Kidney (tissue), 14 donors: ENCODE data around the gene ANGPTL8. TPM values are rescaled to one million over a fixed set of nuclear protein-coding genes. Genes with fewer than 3 reads are reported as not detected.

Source experiments
- DNase-seq, 5 donors: peaks; one replicate each; pipeline ENCODE4 v3.0.0-alpha.2; 2013 to 2020
- FAIRE-seq: peaks from 2 replicates; lab custom pipeline; 2012; peaks lifted over from hg19 to GRCh38; lab: Jason Lieb, UNC
- H3K27ac ChIP-seq, 2 donors: one replicate each; pipeline ENCODE4 v1.7.0; 2013; ENCODE audit warnings: low read depth in 2 of 2, low read length in 2 of 2, inconsistent platforms in 1 of 2
- H3K27me3 ChIP-seq: one replicate; pipeline ENCODE4 v1.7.1; 2013; ENCODE audit warnings: low read length, inconsistent platforms; ENCODE audit not compliant: control insufficient read depth, insufficient read depth
- H3K36me3 ChIP-seq, 3 donors: one replicate each; pipeline versions ENCODE4 v1.7.0 to v1.7.1; 2013; ENCODE audit warnings: low read length in 3 of 3, control low read depth in 1 of 3, inconsistent platforms in 1 of 3; ENCODE audit not compliant: insufficient read depth in 3 of 3, control insufficient read depth in 2 of 3
- H3K4me1 ChIP-seq, 3 donors: one replicate each; pipeline versions ENCODE4 v1.7.0 to v1.7.1; 2013; ENCODE audit warnings: low read length in 3 of 3, inconsistent platforms in 1 of 3, low read depth in 1 of 3; ENCODE audit not compliant: control insufficient read depth in 2 of 3, insufficient read depth in 2 of 3
- H3K4me3 ChIP-seq, 3 donors: one replicate each; pipeline versions ENCODE4 v1.7.0 to v1.8.1; 2013; ENCODE audit warnings: low read length in 3 of 3, control low read depth in 1 of 3, inconsistent platforms in 1 of 3
- H3K9ac ChIP-seq, 3 donors: one replicate each; pipeline versions ENCODE4 v1.7.0 to v1.7.1; 2013; ENCODE audit warnings: low read length in 3 of 3, control low read depth in 1 of 3, inconsistent platforms in 1 of 3
- H3K9me3 ChIP-seq, 3 donors: one replicate each; pipeline versions ENCODE4 v1.7.0 to v1.7.1; 2013; ENCODE audit warnings: low read length in 3 of 3, control low read depth in 1 of 3, inconsistent platforms in 1 of 3; ENCODE audit not compliant: control insufficient read depth in 2 of 3, insufficient read depth in 1 of 3
- intact Hi-C: fragments of 100-400 bp; cut with DNase I; formaldehyde crosslinking; loops from one replicate; pipeline ENCODE4 v1.11.1; 2022
- polyA plus RNA-seq: library from polyadenylated mRNA; stranded (reverse); fragments of 350-450 nt; fragmentation: Illumina TruSeq; extraction: RNeasy Lipid Tissue Mini Kit (QIAGEN cat#74804); gene quantifications from one replicate; pipeline ENCODE4 v1.2.3, GENCODE V29; 2014; ENCODE audit warnings: low read depth, low replicate concordance; ENCODE audit not compliant: insufficient read depth
- total RNA-seq: library from RNA; stranded (reverse); fragmentation: NEBNext Ultra II Directional; extraction: Animal tissue kit (Norgen Biotek cat#: 25700); gene quantifications from one replicate; pipeline ENCODE4 v1.2.1, GENCODE V29; 2021
- TF ChIP-seq, protein P1 (sequence below): IDR thresholded peaks from 3 replicates; pipeline ENCODE4 v1.5.1; 2012; ENCODE audit warnings: mild to moderate bottlenecking, moderate library complexity, borderline replicate concordance; ENCODE audit not compliant: insufficient read depth; ENCODE audit errors: extremely low read depth
- donor health status: control.
- donor health status: control.
- donor health status: control.
- donor health status: control.
- donor health status: control.
- donor health status: DM: yes; HTN: yes; CAD: no.
- donor health status: Normal renal cell carcinoma (clear cell type).

The ANGPTL8 gene
- total and polyA plus RNA-seq, 2 donors from 2014 or later: 1.3 to 1.9 TPM

DNA sequence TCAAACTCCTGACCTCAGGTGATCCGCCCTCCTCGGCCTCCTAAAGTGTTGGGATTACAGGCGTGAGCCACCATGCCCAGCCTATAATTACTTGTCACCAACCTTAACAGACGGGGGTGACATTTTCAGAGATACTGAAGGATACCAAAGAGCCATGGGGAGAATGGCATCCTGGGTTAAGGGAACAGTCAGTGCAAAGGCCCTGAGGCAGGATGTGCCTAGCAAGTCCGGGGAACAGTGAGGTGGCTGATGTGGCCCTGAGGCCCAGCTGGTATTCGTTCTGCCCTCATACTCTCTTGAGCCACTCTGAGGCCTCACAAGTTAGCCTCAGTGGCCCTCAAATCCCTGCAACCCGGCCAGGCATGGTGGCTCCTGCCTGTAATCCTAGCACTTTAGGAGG, 15.0 kb upstream of the ANGPTL8 start:
- FAIRE-seq (no peak), DNase-seq (no peak)
- intact Hi-C loops: no loop called here
- no peak overlapping the region for H3K9ac ChIP-seq
- TF ChIP-seq, protein P1, sequence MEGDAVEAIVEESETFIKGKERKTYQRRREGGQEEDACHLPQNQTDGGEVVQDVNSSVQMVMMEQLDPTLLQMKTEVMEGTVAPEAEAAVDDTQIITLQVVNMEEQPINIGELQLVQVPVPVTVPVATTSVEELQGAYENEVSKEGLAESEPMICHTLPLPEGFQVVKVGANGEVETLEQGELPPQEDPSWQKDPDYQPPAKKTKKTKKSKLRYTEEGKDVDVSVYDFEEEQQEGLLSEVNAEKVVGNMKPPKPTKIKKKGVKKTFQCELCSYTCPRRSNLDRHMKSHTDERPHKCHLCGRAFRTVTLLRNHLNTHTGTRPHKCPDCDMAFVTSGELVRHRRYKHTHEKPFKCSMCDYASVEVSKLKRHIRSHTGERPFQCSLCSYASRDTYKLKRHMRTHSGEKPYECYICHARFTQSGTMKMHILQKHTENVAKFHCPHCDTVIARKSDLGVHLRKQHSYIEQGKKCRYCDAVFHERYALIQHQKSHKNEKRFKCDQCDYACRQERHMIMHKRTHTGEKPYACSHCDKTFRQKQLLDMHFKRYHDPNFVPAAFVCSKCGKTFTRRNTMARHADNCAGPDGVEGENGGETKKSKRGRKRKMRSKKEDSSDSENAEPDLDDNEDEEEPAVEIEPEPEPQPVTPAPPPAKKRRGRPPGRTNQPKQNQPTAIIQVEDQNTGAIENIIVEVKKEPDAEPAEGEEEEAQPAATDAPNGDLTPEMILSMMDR: no peak
- peaks cover 16 to 22% (median 21%) of the 10 kb centered on the region in 3 donors for H3K36me3 ChIP-seq
- H3K27me3 ChIP-seq: no peaks in the 10 kb centered on the region
- peaks cover 2 to 10% (median 6%) of the 10 kb centered on the region in 3 donors for H3K9me3 ChIP-seq
- H3K4me3 ChIP-seq: no peak overlapping the region
- no peak overlapping the region for H3K27ac ChIP-seq
- H3K4me1 ChIP-seq: no peaks in the 10 kb centered on the region

DNA sequence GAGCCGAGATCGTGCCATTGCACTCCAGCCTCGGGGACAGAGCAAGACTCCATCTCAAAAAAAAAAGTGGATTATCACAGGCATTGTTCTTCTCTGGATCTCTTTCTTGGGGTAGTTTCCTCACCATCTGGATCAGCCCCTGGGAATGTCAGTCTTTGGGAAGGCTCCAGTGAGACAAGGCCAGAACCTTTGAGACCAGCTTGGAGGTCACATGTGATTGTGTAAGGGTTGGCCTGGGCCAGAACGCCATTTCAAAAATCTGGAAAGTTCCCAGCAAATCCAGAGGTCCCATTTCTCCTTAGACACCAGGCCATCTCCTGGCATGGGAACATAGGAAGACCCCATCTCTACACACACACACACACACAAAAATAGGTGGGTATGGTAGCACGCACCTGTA, 14.2 kb upstream of the ANGPTL8 start:
- Histone ChIP-seq H3K4me1 (no peaks in the 10 kb centered on the region), H3K27ac (no peak overlapping the region), H3K4me3 (no peak overlapping the region), H3K9me3 (peaks cover 2 to 10% (median 6%) of the 10 kb centered on the region in 3 donors), H3K36me3 (peaks cover 15 to 22% (median 21%) of the 10 kb centered on the region in 3 donors), H3K27me3 (no peaks in the 10 kb centered on the region), H3K9ac (no peak overlapping the region)
- intact Hi-C loops: no loop called here
- DNase-seq: no peak
- no peak for FAIRE-seq
- TF ChIP-seq, protein P1: no peak

DNA sequence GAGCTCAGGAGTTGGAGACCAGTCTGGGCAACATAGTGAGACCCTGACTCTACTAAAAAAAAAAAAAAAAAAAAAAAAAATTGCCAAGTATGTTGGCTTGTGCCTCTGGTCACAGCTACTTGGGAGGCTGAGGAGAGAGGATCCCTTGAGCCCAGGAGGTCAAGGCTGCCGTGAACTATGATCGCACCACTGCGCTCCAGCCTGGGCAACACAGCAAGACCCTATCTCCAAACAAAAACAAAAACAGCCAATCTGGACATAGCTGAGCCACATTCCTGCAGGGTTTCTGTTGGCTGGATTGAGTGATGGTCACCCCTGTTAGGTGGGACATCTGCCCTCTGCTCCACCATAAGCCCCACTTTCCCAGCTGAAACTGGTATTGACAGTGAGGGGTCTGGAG, 13.6 kb upstream of the ANGPTL8 start:
- H3K27me3 ChIP-seq: no peaks in the 10 kb centered on the region
- DNase-seq (no peak), FAIRE-seq (no peak)
- H3K9me3 ChIP-seq: peaks cover 2 to 10% (median 6%) of the 10 kb centered on the region in 3 donors
- peaks cover 13 to 26% (median 26%) of the 10 kb centered on the region in 3 donors for H3K36me3 ChIP-seq
- no peak overlapping the region for H3K4me3 ChIP-seq
- intact Hi-C loops: no loop called here
- H3K27ac ChIP-seq: no peak overlapping the region
- no peaks in the 10 kb centered on the region for H3K4me1 ChIP-seq
- H3K9ac ChIP-seq: no peak overlapping the region
- TF ChIP-seq, protein P1: no peak

DNA sequence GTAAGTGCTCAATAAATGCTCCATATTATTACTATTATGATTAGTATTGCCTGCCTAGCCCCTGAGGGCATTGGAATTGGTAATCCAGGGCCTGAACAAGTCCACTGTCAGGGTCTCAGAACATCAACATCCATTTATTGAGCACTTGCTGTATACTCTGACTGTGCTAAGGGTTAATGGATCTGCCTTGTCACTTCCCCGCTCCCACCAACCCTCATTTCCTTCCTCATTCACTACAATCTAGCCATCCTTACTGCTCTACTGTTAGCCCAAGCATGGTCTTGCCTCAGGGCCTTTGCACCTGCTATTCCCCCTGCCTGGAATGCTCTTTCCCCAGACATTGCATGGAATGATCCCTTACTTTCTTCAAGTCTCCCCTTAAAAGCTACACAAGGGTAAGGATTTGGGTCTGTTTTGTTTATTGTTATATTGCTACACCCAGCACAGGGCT, 12.7 kb upstream of the ANGPTL8 start:
- no peak overlapping the region for H3K4me3 ChIP-seq
- no peaks in the 10 kb centered on the region for H3K4me1 ChIP-seq
- intact Hi-C loops: no loop called here
- TF ChIP-seq, protein P1: no peak
- no peak for DNase-seq
- no peak overlapping the region for H3K27ac ChIP-seq
- H3K36me3 ChIP-seq: peaks cover 8 to 23% (median 22%) of the 10 kb centered on the region in 3 donors
- no peak for FAIRE-seq
- H3K27me3 ChIP-seq: no peaks in the 10 kb centered on the region
- peaks cover 0 to 2% (median 0%) of the 10 kb centered on the region in 3 donors for H3K9me3 ChIP-seq
- H3K9ac ChIP-seq: no peak overlapping the region
